ENCODE data around the gene TNFAIP6. TPM values are rescaled to one million over a fixed set of nuclear protein-coding genes. Genes with fewer than 3 reads are reported as not detected.

Gene TNFAIP6
- total and polyA plus RNA-seq, 7 donors: 0.26 to 1.7 (median 1.1) TPM

GRCh38 chr2:151344906-151345305 lies 12.5 kb upstream of the TNFAIP6 start:
- no peaks in the 10 kb centered on the region for H3K36me3 ChIP-seq (ENCODE audit: insufficient read depth in 1 of 2, low read depth in 1 of 2)
- H3K4me3 ChIP-seq: no peak overlapping the region
- ATAC-seq (no peak), DNase-seq (no peak)
- intact Hi-C loops (cut with DNase I): no loop called here
- 93 to 100% (median 93%) methylated on average over 2 of the region's 2 CpGs for WGBS, 3 donors
- TF ChIP-seq CTCF (IDR thresholded peaks at IDR 0.05): no peak
- no peaks in the 10 kb centered on the region for H3K27me3 ChIP-seq (ENCODE audit: insufficient read depth in 3 of 3, low read length in 2 of 3)
- H3K27ac ChIP-seq: no peak overlapping the region
- no peaks in the 10 kb centered on the region for H3K4me1 ChIP-seq
- no peaks in the 10 kb centered on the region for H3K9me3 ChIP-seq

- Histone ChIP-seq H3K36me3 (ENCODE audit: insufficient read depth in 1 of 2, low read depth in 1 of 2) (no peaks in the 10 kb centered on the region), H3K4me1 (no peaks in the 10 kb centered on the region), H3K4me3 (no peak overlapping the region), H3K27ac (no peak overlapping the region), H3K27me3 (ENCODE audit: insufficient read depth in 3 of 3, low read length in 2 of 3) (no peaks in the 10 kb centered on the region), H3K9me3 (no peaks in the 10 kb centered on the region)
- ATAC-seq (no peak), DNase-seq (no peak)
- intact Hi-C loops (cut with DNase I): no loop called here
- TF ChIP-seq CTCF (IDR thresholded peaks at IDR 0.05): no peak
Observed at GRCh38 chr2:151347294-151347693, 10.1 kb upstream of the TNFAIP6 start.

GRCh38 chr2:151347906-151348305 lies 9.5 kb upstream of the TNFAIP6 start:
- WGBS, 3 donors: 58 to 60% (median 59%) methylated on average over 5 of the region's 5 CpGs
- intact Hi-C loops (cut with DNase I): no loop called here

GRCh38 chr2:151350579-151351195 lies 6.7 kb upstream of the TNFAIP6 start:
- no peak for DNase-seq
- Histone ChIP-seq H3K9me3 (no peaks in the 10 kb centered on the region), H3K27me3 (ENCODE audit: insufficient read depth in 3 of 3, low read length in 2 of 3) (no peaks in the 10 kb centered on the region), H3K4me1 (no peaks in the 10 kb centered on the region), H3K4me3 (no peak overlapping the region), H3K27ac (no peak overlapping the region), H3K36me3 (ENCODE audit: insufficient read depth in 1 of 2, low read depth in 1 of 2) (no peaks in the 10 kb centered on the region)
- TF ChIP-seq CTCF (IDR thresholded peaks at IDR 0.05): no peak
- intact Hi-C loops (cut with DNase I): no loop called here
- no peak for ATAC-seq
- 51 to 73% (median 57%) methylated on average over 4 of the region's 4 CpGs for WGBS, 3 donors

More at GRCh38 chr2:151347906-151348305, 9.5 kb upstream of the TNFAIP6 start:
- H3K9me3 ChIP-seq: no peaks in the 10 kb centered on the region
- ATAC-seq: no peak
- TF ChIP-seq CTCF (IDR thresholded peaks at IDR 0.05): no peak
- no peak overlapping the region for H3K27ac ChIP-seq
- no peak for DNase-seq
- no peak overlapping the region for H3K4me3 ChIP-seq
- no peaks in the 10 kb centered on the region for H3K27me3 ChIP-seq (ENCODE audit: insufficient read depth in 3 of 3, low read length in 2 of 3)
- H3K4me1 ChIP-seq: no peaks in the 10 kb centered on the region
- no peaks in the 10 kb centered on the region for H3K36me3 ChIP-seq (ENCODE audit: insufficient read depth in 1 of 2, low read depth in 1 of 2)

- H3K4me3 ChIP-seq: no peak overlapping the region
- no peak for ATAC-seq
- no peaks in the 10 kb centered on the region for H3K27me3 ChIP-seq (ENCODE audit: insufficient read depth in 3 of 3, low read length in 2 of 3)
- no peak for DNase-seq
- no peak for TF ChIP-seq CTCF (IDR thresholded peaks at IDR 0.05)
- H3K36me3 ChIP-seq (ENCODE audit: insufficient read depth in 1 of 2, low read depth in 1 of 2): no peaks in the 10 kb centered on the region
- H3K4me1 ChIP-seq: no peaks in the 10 kb centered on the region
- no peaks in the 10 kb centered on the region for H3K9me3 ChIP-seq
- intact Hi-C loops (cut with DNase I): no loop called here
- 77 to 82% (median 80%) methylated on average over 2 of the region's 2 CpGs for WGBS, 3 donors
- no peak overlapping the region for H3K27ac ChIP-seq
Observed at GRCh38 chr2:151353995-151354394, 3.4 kb upstream of the TNFAIP6 start.

Measured in psoas muscle (tissue), 8 donors.